SK-N-SH (cell line): ENCODE results near the gene RAB8A. TPM values are rescaled to one million over a fixed set of nuclear protein-coding genes. Genes with fewer than 3 reads are reported as not detected.

Experiments
- CTCF ChIA-PET: fragments of 300-600, 350-600 bp; formaldehyde crosslinking; extraction: SDS; loops from one replicate; lab custom pipeline; 2021; lab: Yijun Ruan, JAX
- POLR2A ChIA-PET: fragments of 350-600 bp; sonication (Branson Sonifier 250); formaldehyde crosslinking; extraction: SDS; loops from one replicate; lab custom pipeline; 2020; ENCODE audit warnings: antibody characterized with exemption, inconsistent platforms; lab: Yijun Ruan, JAX
- DNase-seq: peaks from one replicate; pipeline ENCODE4 v3.0.0; 2012
- H2AFZ ChIP-seq: fragments of 200-600 bp; sonication (generic); 2 replicates; pipeline ENCODE4 v1.8.1; 2016; ENCODE audit warnings: antibody characterized with exemption, mild to moderate bottlenecking, low read depth
- H3F3A ChIP-seq: fragments of 200-600 bp; sonication (generic); replicated peaks from 2 replicates; pipeline ENCODE3; 2016; ENCODE audit warnings: antibody characterized with exemption, mild to moderate bottlenecking; ENCODE audit not compliant: insufficient read depth
- H3K27ac ChIP-seq, 2 experiments: fragments of 200-500 bp in 1 of 2; fragments of 200-600 bp in 1 of 2; sonication (Bioruptor generic) in 1 of 2; sonication (generic), shearing (Covaris generic) in 1 of 2; 2 replicates each; pipeline versions ENCODE4 v1.5.1 to v1.6.1; 2014 to 2016; ENCODE audit warnings: low read depth in 2 of 2, inconsistent platforms in 1 of 2, low read length in 1 of 2, mild to moderate bottlenecking in 1 of 2, mixed read lengths in 1 of 2
- H3K27me3 ChIP-seq: fragments of 200-600 bp; sonication (generic), shearing (Covaris generic); 2 replicates; pipeline ENCODE4 v1.6.1; 2016; ENCODE audit warnings: mixed run types; ENCODE audit not compliant: insufficient read depth
- H3K36me3 ChIP-seq, 2 experiments: fragments of 200-500 bp in 1 of 2; fragments of 200-600 bp in 1 of 2; sonication (Bioruptor generic) in 1 of 2; sonication (generic) in 1 of 2; replicated peaks in 1 of 2; 2 replicates each; pipeline versions ENCODE3 to v1.5.1; 2014 to 2016; ENCODE audit warnings: low read length in 1 of 2, mild to moderate bottlenecking in 1 of 2; ENCODE audit not compliant: insufficient read depth in 2 of 2, control insufficient read depth in 1 of 2
- H3K4me1 ChIP-seq, 2 experiments: fragments of 200-500 bp in 1 of 2; fragments of 200-600 bp in 1 of 2; sonication (Bioruptor generic) in 1 of 2; sonication (generic), shearing (Covaris generic) in 1 of 2; 2 replicates each; pipeline versions ENCODE4 v1.5.1 to v1.6.1; 2014 to 2016; ENCODE audit warnings: low read depth in 1 of 2, low read length in 1 of 2, mixed run types in 1 of 2; ENCODE audit not compliant: insufficient read depth in 2 of 2, control insufficient read depth in 1 of 2
- H3K4me2 ChIP-seq: fragments of 200-600 bp; sonication (generic), shearing (Covaris generic); 2 replicates; pipeline ENCODE4 v1.6.1; 2017; ENCODE audit warnings: mixed run types
- H3K4me3 ChIP-seq, 2 experiments: fragments of 200-500 bp in 1 of 2; fragments of 200-600 bp in 1 of 2; sonication (Bioruptor generic) in 1 of 2; sonication (generic), shearing (Covaris generic) in 1 of 2; 2 replicates each; pipeline versions ENCODE4 v1.5.1 to v1.8.1; 2014 to 2016; ENCODE audit warnings: low read depth in 2 of 2, inconsistent platforms in 1 of 2, low read length in 1 of 2, mild to moderate bottlenecking in 1 of 2, mixed read lengths in 1 of 2, moderate library complexity in 1 of 2
- H3K79me2 ChIP-seq: fragments of 200-600 bp; sonication (generic); 2 replicates; pipeline ENCODE4 v1.8.1; 2017; ENCODE audit warnings: mild to moderate bottlenecking; ENCODE audit not compliant: insufficient read depth
- H3K9ac ChIP-seq: fragments of 200-600 bp; sonication (generic); 2 replicates; pipeline ENCODE4 v1.6.1; 2017; ENCODE audit warnings: mixed run types
- H3K9me2 ChIP-seq: fragments of 200-600 bp; sonication (generic); 2 replicates; pipeline ENCODE4 v1.6.1; 2017; ENCODE audit warnings: mixed run types
- H3K9me3 ChIP-seq: fragments of 200-600 bp; sonication (generic); 2 replicates; pipeline ENCODE4 v1.6.1; 2017; ENCODE audit warnings: mixed run types, mild to moderate bottlenecking, moderate library complexity
- H4K20me1 ChIP-seq: fragments of 200-600 bp; sonication (generic); 2 replicates; pipeline ENCODE4 v1.6.1; 2017; ENCODE audit warnings: mild to moderate bottlenecking, mixed run types; ENCODE audit not compliant: insufficient read depth
- CTCF ChIP-seq: fragments of 200-600 bp; sonication (generic); IDR thresholded peaks from 2 replicates; pipeline ENCODE4 v1.6.1; 2017; ENCODE audit warnings: antibody characterized with exemption, mild to moderate bottlenecking, moderate library complexity
- EP300 ChIP-seq, 2 experiments: IDR thresholded peaks; 2 replicates each; pipeline versions ENCODE4 v1.4.0 to v1.6.1; 2012; ENCODE audit warnings: borderline replicate concordance in 1 of 2, low read depth in 1 of 2, low read length in 1 of 2
- FOSL2 ChIP-seq: IDR thresholded peaks from 2 replicates; pipeline ENCODE4 v1.4.0; 2012; ENCODE audit warnings: low read depth, mild to moderate bottlenecking, moderate library complexity, borderline replicate concordance
- FOXJ3 ChIP-seq: sonication (generic); formaldehyde crosslinking; IDR thresholded peaks from 2 replicates; pipeline ENCODE4 v1.5.1; 2020; ENCODE audit warnings: mild to moderate bottlenecking, missing genetic modification reagents
- JUND ChIP-seq: IDR thresholded peaks from 2 replicates; pipeline ENCODE4 v1.4.0; 2012
- MAX ChIP-seq: IDR thresholded peaks from 2 replicates; pipeline ENCODE4 v1.4.0; 2012; ENCODE audit warnings: low read depth
- MEF2A ChIP-seq: IDR thresholded peaks from 2 replicates; pipeline ENCODE4 v1.4.0; 2012; ENCODE audit warnings: low read depth, borderline replicate concordance
- MXI1 ChIP-seq: IDR thresholded peaks from 2 replicates; pipeline ENCODE4 v1.6.1; 2012; ENCODE audit warnings: mild to moderate bottlenecking, low read depth, low read length, improper control_type of control experiment
- PBX3 ChIP-seq: IDR thresholded peaks from 2 replicates; pipeline ENCODE4; 2012
- RCOR1 ChIP-seq: fragments of 150-350 bp; IDR thresholded peaks from 2 replicates; pipeline ENCODE4 v1.6.1; 2017; ENCODE audit warnings: antibody characterized with exemption, low read length
- RXRA ChIP-seq: IDR thresholded peaks from 2 replicates; pipeline ENCODE4 v1.4.0; 2012; ENCODE audit warnings: low read depth, mild to moderate bottlenecking, borderline replicate concordance
- TAF1 ChIP-seq: IDR thresholded peaks from 2 replicates; pipeline ENCODE4 v1.6.1; 2012; ENCODE audit warnings: low read depth, mild to moderate bottlenecking, low read length, moderate library complexity, borderline replicate concordance
- TCF12 ChIP-seq: IDR thresholded peaks from 2 replicates; pipeline ENCODE4 v1.4.0; 2012
- USF2 ChIP-seq: fragments of 150-350 bp; IDR thresholded peaks from 2 replicates; pipeline ENCODE4 v1.6.1; 2017; ENCODE audit warnings: antibody characterized with exemption, low read length, low read depth, borderline replicate concordance
- YY1 ChIP-seq: IDR thresholded peaks from 2 replicates; pipeline ENCODE4 v1.4.0; 2012; ENCODE audit warnings: low read depth, mild to moderate bottlenecking
- ZBTB33 ChIP-seq: IDR thresholded peaks from 2 replicates; pipeline ENCODE4 v1.4.0; 2012; ENCODE audit warnings: low read depth, borderline replicate concordance
- WGBS: methylation state at CpG from one replicate; pipeline ENCODE4 v1.1.6; 2017; ENCODE audit warnings: low lambda C conversion rate; 5-methylcytosine and 5-hydroxymethylcytosine counted together
- polyA plus RNA-seq, 3 experiments: library from polyadenylated mRNA; depleted of rRNA; stranded (reverse); fragments of >200 nt; gene quantifications; 2 replicates each; pipeline ENCODE4 v1.2.3, GENCODE V29; 2012

Gene RAB8A
- polyA plus RNA-seq, 1 of the 3 experiments (the other 2 are of a cell fraction): 55.2 TPM

- no peaks in the 10 kb centered on the region for H3K9me2 ChIP-seq
- peaks cover 13% of the 10 kb centered on the region for H3F3A ChIP-seq
- TF ChIP-seq TAF1: no peak
- no peak for TF ChIP-seq RCOR1
- no peak for TF ChIP-seq ZBTB33
- TF ChIP-seq PBX3: no peak
- TF ChIP-seq CTCF: no peak
- TF ChIP-seq EP300 (IDR thresholded peaks at IDR 0.05; ENCODE audit: borderline replicate concordance in 1 of 2, low read depth in 1 of 2, low read length in 1 of 2): no peak
- TF ChIP-seq JUND: no peak
- TF ChIP-seq, all 33 proteins: peak for 0
- no peaks in the 10 kb centered on the region for H4K20me1 ChIP-seq
- H2AFZ ChIP-seq: no peak overlapping the region
- no peak overlapping the region for H3K27ac ChIP-seq
- POLR2A ChIA-PET: no interaction called here
- H3K9ac ChIP-seq: no peak overlapping the region
- H3K36me3 ChIP-seq: no peaks in the 10 kb centered on the region
- WGBS: 44% methylated on average over 12 of the region's 13 CpGs
- no peaks in the 10 kb centered on the region for H3K79me2 ChIP-seq
- no peaks in the 10 kb centered on the region for H3K9me3 ChIP-seq
- no peak for DNase-seq
- CTCF ChIA-PET: no interaction called here
- no peak overlapping the region for H3K4me2 ChIP-seq
- peaks cover 0 to 6% of the 10 kb centered on the region in 2 experiments; a peak in 1 of 4 replicates for H3K4me1 ChIP-seq
- no peaks in the 10 kb centered on the region for H3K27me3 ChIP-seq
- no peak overlapping the region for H3K4me3 ChIP-seq
These were observed 52.7 kb downstream of the RAB8A start for GRCh38 chr19:16164222-16164890.

- Histone ChIP-seq H3K36me3 (no peaks in the 10 kb centered on the region), H3K9me3 (no peaks in the 10 kb centered on the region), H3F3A (peaks cover 11% of the 10 kb centered on the region), H3K27me3 (no peaks in the 10 kb centered on the region), H4K20me1 (no peaks in the 10 kb centered on the region), H3K4me2 (no peak overlapping the region), H3K4me3 (no peak overlapping the region), H2AFZ (no peak overlapping the region), H3K9ac (no peak overlapping the region), H3K27ac (no peak overlapping the region), H3K9me2 (no peaks in the 10 kb centered on the region), H3K79me2 (no peaks in the 10 kb centered on the region), H3K4me1 (peaks cover 0 to under 1% of the 10 kb centered on the region in 2 experiments; a peak in 1 of 4 replicates)
- TF ChIP-seq RXRA (no peak), YY1 (no peak), TCF12 (no peak), MXI1 (no peak), PBX3 (no peak), FOSL2 (no peak), CTCF (no peak), USF2 (no peak), MEF2A (no peak), FOXJ3 (CRISPR knock-in tag) (no peak), MAX (no peak)
- ChIA-PET CTCF (no interaction called here), POLR2A (no interaction called here)
- 67% methylated on average over 1 of the region's 1 CpG for WGBS
- no peak for DNase-seq
These were observed 54.7 kb downstream of the RAB8A start for GRCh38 chr19:16166417-16166816.
